SK-N-SH (cell line): ENCODE data around the gene SEMA3D.

Source experiments
- CHD2 ChIP-seq: fragments of 150-350 bp; IDR thresholded peaks from 2 replicates; pipeline ENCODE4 v1.6.1; 2018; ENCODE audit warnings: low read length; ENCODE audit not compliant: partially characterized antibody
- EP300 ChIP-seq, 2 experiments: IDR thresholded peaks; 2 replicates each; pipeline versions ENCODE4 v1.4.0 to v1.6.1; 2012; ENCODE audit warnings: borderline replicate concordance in 1 of 2, low read depth in 1 of 2, low read length in 1 of 2
- RFX5 ChIP-seq: IDR thresholded peaks from 2 replicates; pipeline ENCODE4 v1.6.1; 2012; ENCODE audit warnings: mild to moderate bottlenecking, improper control_type of control experiment, low read length
- YY1 ChIP-seq: IDR thresholded peaks from 2 replicates; pipeline ENCODE4 v1.4.0; 2012; ENCODE audit warnings: low read depth, mild to moderate bottlenecking
- TF ChIP-seq, protein P1 (sequence below): fragments of 200-600 bp; sonication (generic); IDR thresholded peaks from 2 replicates; pipeline ENCODE4 v1.6.1; 2017; ENCODE audit warnings: antibody characterized with exemption, mild to moderate bottlenecking, moderate library complexity

DNA sequence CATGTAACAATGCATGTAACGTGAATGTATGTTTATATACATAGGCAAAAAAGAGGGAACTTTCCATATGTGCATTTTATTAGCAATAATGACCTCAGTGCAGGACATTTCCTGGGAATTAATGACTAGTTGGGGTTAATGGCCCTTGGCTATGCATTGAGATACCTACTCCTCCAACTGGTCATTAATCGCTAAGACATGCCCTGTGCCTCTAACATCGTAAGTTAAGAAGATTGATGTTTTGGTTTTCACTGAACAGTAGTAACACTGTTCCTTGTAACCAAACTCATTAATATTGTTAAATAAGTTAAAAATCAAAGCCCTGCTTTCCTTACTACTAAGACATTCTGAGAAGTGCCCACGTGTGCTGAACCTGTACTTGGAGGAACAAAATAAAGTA, 61.7 kb downstream of the SEMA3D start:
- TF ChIP-seq, protein P1, sequence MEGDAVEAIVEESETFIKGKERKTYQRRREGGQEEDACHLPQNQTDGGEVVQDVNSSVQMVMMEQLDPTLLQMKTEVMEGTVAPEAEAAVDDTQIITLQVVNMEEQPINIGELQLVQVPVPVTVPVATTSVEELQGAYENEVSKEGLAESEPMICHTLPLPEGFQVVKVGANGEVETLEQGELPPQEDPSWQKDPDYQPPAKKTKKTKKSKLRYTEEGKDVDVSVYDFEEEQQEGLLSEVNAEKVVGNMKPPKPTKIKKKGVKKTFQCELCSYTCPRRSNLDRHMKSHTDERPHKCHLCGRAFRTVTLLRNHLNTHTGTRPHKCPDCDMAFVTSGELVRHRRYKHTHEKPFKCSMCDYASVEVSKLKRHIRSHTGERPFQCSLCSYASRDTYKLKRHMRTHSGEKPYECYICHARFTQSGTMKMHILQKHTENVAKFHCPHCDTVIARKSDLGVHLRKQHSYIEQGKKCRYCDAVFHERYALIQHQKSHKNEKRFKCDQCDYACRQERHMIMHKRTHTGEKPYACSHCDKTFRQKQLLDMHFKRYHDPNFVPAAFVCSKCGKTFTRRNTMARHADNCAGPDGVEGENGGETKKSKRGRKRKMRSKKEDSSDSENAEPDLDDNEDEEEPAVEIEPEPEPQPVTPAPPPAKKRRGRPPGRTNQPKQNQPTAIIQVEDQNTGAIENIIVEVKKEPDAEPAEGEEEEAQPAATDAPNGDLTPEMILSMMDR, result no peak
- TF ChIP-seq CHD2 (no peak), EP300 (IDR thresholded peaks at IDR 0.05; ENCODE audit: borderline replicate concordance in 1 of 2, low read depth in 1 of 2, low read length in 1 of 2) (no peak), YY1 (no peak), RFX5 (no peak)
